22Rv1 (cell line): ENCODE results near the gene PGAM1.

ENCODE experiments used
- ZFX ChIP-seq: fragments of 450-650 bp; IDR thresholded peaks from 2 replicates; pipeline ENCODE4 v1.6.1; 2017; ENCODE audit warnings: antibody characterized with exemption, borderline replicate concordance
- TF ChIP-seq, protein P1 (sequence below): fragments of 450-650 bp; IDR thresholded peaks from 2 replicates; pipeline ENCODE4 v1.5.1; 2017; ENCODE audit warnings: mild to moderate bottlenecking

DNA sequence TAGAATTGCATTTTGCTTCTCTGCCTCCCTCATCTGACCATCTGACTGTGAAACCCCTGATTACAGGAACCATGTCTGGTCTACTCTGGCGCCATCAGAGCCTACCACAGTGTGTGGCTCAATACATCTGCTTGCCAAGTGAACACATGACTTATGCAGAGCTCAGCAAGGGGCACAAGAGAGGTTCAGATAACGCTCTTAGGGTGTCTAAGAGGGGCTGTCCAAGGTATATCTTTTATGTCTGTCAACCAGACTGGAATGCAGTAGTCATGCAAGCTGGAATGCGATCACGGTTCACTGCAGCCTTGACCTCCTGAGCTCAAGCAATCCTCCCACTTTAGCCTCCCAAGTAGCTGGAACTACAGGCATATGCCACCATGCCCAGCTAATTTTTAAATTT is 14.6 kb upstream of the PGAM1 start:
- TF ChIP-seq, protein P1, sequence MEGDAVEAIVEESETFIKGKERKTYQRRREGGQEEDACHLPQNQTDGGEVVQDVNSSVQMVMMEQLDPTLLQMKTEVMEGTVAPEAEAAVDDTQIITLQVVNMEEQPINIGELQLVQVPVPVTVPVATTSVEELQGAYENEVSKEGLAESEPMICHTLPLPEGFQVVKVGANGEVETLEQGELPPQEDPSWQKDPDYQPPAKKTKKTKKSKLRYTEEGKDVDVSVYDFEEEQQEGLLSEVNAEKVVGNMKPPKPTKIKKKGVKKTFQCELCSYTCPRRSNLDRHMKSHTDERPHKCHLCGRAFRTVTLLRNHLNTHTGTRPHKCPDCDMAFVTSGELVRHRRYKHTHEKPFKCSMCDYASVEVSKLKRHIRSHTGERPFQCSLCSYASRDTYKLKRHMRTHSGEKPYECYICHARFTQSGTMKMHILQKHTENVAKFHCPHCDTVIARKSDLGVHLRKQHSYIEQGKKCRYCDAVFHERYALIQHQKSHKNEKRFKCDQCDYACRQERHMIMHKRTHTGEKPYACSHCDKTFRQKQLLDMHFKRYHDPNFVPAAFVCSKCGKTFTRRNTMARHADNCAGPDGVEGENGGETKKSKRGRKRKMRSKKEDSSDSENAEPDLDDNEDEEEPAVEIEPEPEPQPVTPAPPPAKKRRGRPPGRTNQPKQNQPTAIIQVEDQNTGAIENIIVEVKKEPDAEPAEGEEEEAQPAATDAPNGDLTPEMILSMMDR: no peak
- no peak for TF ChIP-seq ZFX
